GM10266 (cell line): ENCODE results near the gene CPXM2.

Source experiments
- DNase-seq: peaks from one replicate; pipeline ENCODE4 v3.0.0; 2012; ENCODE audit errors: extremely low spot score
- CTCF ChIP-seq: IDR thresholded peaks from 2 replicates; pipeline ENCODE4 v1.5.1; 2012; ENCODE audit warnings: mild to moderate bottlenecking, low read depth; ENCODE audit not compliant: control insufficient read depth, insufficient read depth; ENCODE audit errors: missing control alignments

The CPXM2 gene

DNA sequence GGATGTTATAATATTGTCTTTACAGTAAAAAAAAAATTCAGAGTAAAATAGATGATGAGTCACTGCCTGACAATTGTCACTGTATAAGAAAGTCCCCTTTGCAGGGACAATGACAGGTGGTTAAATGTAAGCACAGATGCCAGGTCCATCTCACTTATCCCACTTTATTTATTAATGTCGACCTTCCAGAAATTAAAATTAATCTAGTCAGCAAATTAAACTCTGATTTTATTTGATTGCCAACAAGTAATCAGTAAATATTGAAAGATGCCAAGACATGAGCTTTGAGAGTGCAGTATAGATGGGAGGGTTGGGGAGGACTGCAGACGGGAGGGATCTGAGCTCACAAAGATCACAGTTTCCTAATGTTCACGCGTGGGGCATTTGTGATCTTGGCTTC, 50.9 kb downstream of the CPXM2 start:
- DNase-seq = no peak
- no peak for TF ChIP-seq CTCF

DNA sequence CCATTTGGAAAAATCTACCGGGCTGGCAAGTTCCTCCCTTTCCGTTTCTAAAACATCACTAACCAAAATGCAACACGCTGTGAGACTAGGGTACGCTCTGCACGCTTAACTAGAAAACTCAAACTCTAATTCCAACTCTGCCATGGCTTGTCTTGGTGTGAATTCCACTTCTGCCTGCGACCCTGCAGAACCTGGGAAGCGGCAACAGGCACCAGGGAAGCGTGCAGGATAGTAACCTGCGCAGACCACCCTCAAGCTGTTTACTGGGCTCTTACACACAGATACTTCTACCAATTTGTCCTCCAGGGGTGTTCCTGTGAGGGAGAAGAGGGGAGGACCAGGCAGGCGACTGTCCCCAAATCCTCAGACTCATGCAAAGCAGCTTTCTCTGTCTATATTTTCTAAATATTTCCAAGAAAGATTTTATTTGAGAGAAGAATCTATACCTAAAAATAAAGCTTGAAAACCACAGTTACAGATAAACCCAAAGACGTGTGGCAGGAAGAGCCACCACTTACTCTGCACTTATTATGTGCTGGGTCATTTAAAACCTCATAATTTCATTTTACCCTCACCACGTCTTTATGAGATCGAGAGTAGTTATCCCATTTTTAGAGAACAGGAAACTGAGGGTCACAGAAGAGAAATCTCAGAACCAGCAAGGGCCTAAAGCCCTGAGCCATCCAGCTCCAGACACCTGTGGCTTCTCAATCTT, 52.9 kb downstream of the CPXM2 start:
- no peak for DNase-seq
- no peak for TF ChIP-seq CTCF

GRCh38 chr10:123837756-123838155, 53.9 kb downstream of the CPXM2 start:
- no peak for TF ChIP-seq CTCF
- no peak for DNase-seq

DNA sequence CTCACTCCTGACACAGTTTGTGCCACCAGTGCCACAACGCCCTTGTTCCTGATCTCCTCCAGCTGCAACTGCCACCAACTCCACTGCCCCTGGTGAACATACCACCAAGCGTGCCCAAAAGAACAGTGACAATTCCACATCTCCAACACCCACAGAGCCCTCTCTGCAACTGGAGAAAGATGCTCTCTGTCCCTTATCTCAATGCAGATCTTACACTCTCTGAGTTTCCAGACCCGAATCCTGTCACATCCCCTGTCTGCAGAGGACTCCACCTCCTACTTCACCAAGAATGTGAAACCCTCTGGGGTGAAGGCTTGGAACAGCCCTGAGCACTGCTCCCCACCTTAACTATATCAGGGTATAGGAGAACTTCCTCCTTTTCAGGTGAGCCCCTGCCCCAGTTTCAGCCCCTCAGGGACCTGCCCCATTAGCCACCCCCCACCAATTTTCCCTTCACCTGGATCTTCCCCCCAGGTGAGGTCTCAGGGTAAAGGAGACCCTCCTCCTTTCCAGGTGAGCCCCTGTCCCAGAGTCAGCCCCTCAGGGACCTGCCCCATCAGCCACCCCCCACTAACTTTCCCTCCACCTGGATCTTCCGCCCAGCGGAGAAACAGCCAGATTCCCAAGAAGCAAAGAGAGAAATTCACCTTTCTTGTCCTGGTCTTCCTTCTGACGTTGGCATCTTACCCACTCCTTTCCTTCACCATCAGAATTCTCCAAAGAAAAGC, 55.0 kb downstream of the CPXM2 start:
- no peak for TF ChIP-seq CTCF
- no peak for DNase-seq

DNA sequence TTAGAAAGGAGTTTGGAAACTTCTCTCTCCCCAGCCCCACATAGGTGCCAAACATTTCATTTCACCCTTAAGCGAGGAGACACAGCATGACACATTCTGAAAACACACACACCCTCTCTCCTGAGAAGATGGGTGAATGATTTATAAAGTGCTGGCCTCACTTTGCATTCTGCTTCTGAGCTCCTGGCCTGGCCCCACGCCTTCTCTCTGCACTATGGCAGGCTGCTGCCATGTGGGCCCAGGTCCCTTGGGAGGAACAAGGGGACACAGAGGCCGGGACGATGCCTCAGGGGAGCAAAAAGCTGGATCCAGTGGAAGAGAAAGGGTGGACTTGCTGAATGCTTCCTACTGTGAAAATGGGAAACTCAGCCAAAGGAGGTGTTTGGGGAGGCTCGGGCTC, 56.0 kb downstream of the CPXM2 start:
- DNase-seq = no peak
- no peak for TF ChIP-seq CTCF

GRCh38 chr10:123833170-123833850, 58.3 kb downstream of the CPXM2 start:
- TF ChIP-seq CTCF = no peak
- no peak for DNase-seq

GRCh38 chr10:123831259-123831658, 60.3 kb downstream of the CPXM2 start:
- no peak for DNase-seq
- TF ChIP-seq CTCF = no peak
